GM08714 (cell line): Measurements from ENCODE around the gene NUFIP1.
"Not testable (repeated sequence)": the region's sequence is repeated elsewhere in the genome, so short reads cannot be mapped to it uniquely, and the experiment has no call there.

Source experiments
- H3K4me3 ChIP-seq: fragments of 200-500 bp; sonication (Bioruptor generic); 2 replicates; pipeline ENCODE4 v1.5.1; 2014; ENCODE audit warnings: mild to moderate bottlenecking, low read length, inconsistent platforms
- ZNF274 ChIP-seq: IDR thresholded peaks from 2 replicates; pipeline ENCODE4 v1.6.1; 2012; ENCODE audit warnings: mild to moderate bottlenecking, low read depth, low read length

NUFIP1 gene

GRCh38 chr13:44976196-44976595 lies 13.1 kb downstream of the NUFIP1 start:
- no peak for TF ChIP-seq ZNF274
- no peak overlapping the region for H3K4me3 ChIP-seq

- TF ChIP-seq ZNF274 = no peak
- H3K4me3 ChIP-seq = peak overlapping the region; percentile 45; the same call in 1 of the 2 replicates
These were observed 15.0 kb downstream of the NUFIP1 start for GRCh38 chr13:44974056-44974793.

GRCh38 chr13:44972956-44973581 lies 16.2 kb downstream of the NUFIP1 start:
- TF ChIP-seq ZNF274 = no peak
- no peak overlapping the region for H3K4me3 ChIP-seq

GRCh38 chr13:44971656-44972595 lies 17.3 kb downstream of the NUFIP1 start:
- TF ChIP-seq ZNF274 = no peak
- no peak overlapping the region for H3K4me3 ChIP-seq

GRCh38 chr13:44969551-44970484 lies 19.5 kb downstream of the NUFIP1 start:
- no peak overlapping the region for H3K4me3 ChIP-seq
- no peak for TF ChIP-seq ZNF274

- no peak overlapping the region for H3K4me3 ChIP-seq
- TF ChIP-seq ZNF274 = no peak
These were observed 20.8 kb downstream of the NUFIP1 start for GRCh38 chr13:44968434-44968815.

- no peak for TF ChIP-seq ZNF274
- H3K4me3 ChIP-seq = no peak overlapping the region
These were observed 21.4 kb downstream of the NUFIP1 start for GRCh38 chr13:44967704-44968433.

GRCh38 chr13:44961997-44962396 lies 27.3 kb downstream of the NUFIP1 start:
- no peak for TF ChIP-seq ZNF274
- no peak overlapping the region for H3K4me3 ChIP-seq

- TF ChIP-seq ZNF274 = no peak
- H3K4me3 ChIP-seq = no peak overlapping the region
These were observed 33.9 kb downstream of the NUFIP1 start for GRCh38 chr13:44955406-44955805.

- no peak for TF ChIP-seq ZNF274
- no peak overlapping the region for H3K4me3 ChIP-seq
These were observed 35.0 kb downstream of the NUFIP1 start for GRCh38 chr13:44954224-44954623.

- no peak for TF ChIP-seq ZNF274
- no peak overlapping the region for H3K4me3 ChIP-seq
These were observed 36.6 kb downstream of the NUFIP1 start for GRCh38 chr13:44952671-44953070.

- no peak for TF ChIP-seq ZNF274
These were observed 38.1 kb downstream of the NUFIP1 start for GRCh38 chr13:44951184-44951583.

GRCh38 chr13:44943411-44943810 lies 45.9 kb downstream of the NUFIP1 start:
- not testable (repeated sequence) for H3K4me3 ChIP-seq

More at GRCh38 chr13:44951184-44951583, 38.1 kb downstream of the NUFIP1 start:
- H3K4me3 ChIP-seq = no peak overlapping the region
